ENCODE data around the gene IFNG.

GRCh38 chr12:68140556-68140955 lies 19.0 kb downstream of the IFNG start:
- TF ChIP-seq CTCF (IDR thresholded peaks at IDR 0.05) (no peak), POLR2A (IDR thresholded peaks at IDR 0.05) (no peak)

Data from heart left ventricle (tissue), 13 donors.